B cell (primary cell): ENCODE measurements around the gene TRABD. TPM values are rescaled to one million over a fixed set of nuclear protein-coding genes. Genes with fewer than 3 reads are reported as not detected.

Experiments
- ATAC-seq: fragments of 200-7000 bp; cut with Tn5 transposase; one replicate; pipeline ENCODE4 v1.10.0; 2021; ENCODE audit warnings: low read depth, mild to moderate bottlenecking, moderate number of reproducible peaks, moderate library complexity
- CTCF ChIA-PET: fragments of 350-600 bp; sonication (Branson Sonifier 250); formaldehyde crosslinking; loops from one replicate; lab custom pipeline; 2021; ENCODE audit warnings: antibody characterized with exemption, inconsistent platforms; lab: Charles Lee
- POLR2A ChIA-PET: fragments of 350-600 bp; sonication (Branson Sonifier 250); formaldehyde crosslinking; loops from one replicate; lab custom pipeline; 2021; ENCODE audit warnings: antibody characterized with exemption; lab: Charles Lee
- DNase-seq: peaks from one replicate; pipeline ENCODE4 v3.0.0; 2013
- H2AFZ ChIP-seq: 2 replicates; pipeline ENCODE4 v1.6.1; 2012; ENCODE audit warnings: mild to moderate bottlenecking, low read depth, low read length; ENCODE audit not compliant: insufficient read depth, poor library complexity, severe bottlenecking
- H3K27ac ChIP-seq, 2 donors: 1 replicate in 1 of 2; 2 replicates in 1 of 2; pipeline ENCODE4 v1.5.1; 2012 to 2013; ENCODE audit warnings: low read length in 2 of 2, mild to moderate bottlenecking in 2 of 2, moderate library complexity in 1 of 2
- H3K27me3 ChIP-seq, 4 experiments: fragments of 200-600 bp in 1 of 4; sonication (generic) in 1 of 4; replicated peaks in 1 of 4; 1 replicate in 2 of 4; 2 replicates in 2 of 4; pipeline versions ENCODE4 v1.6.1 to v1.7.0; 2013 to 2016; ENCODE audit warnings: low read length in 3 of 4, mild to moderate bottlenecking in 2 of 4, mixed read lengths in 1 of 4, moderate library complexity in 1 of 4; ENCODE audit not compliant: insufficient read depth in 4 of 4, control insufficient read depth in 3 of 4; ENCODE audit errors: control extremely low read depth in 1 of 4
- H3K36me3 ChIP-seq, 2 experiments: replicated peaks in 1 of 2; 1 replicate in 1 of 2; 2 replicates in 1 of 2; pipeline versions ENCODE4 v1.6.1 to v1.7.1; 2013; ENCODE audit warnings: low read length in 1 of 2; ENCODE audit not compliant: insufficient read depth in 2 of 2, control insufficient read depth in 1 of 2; ENCODE audit errors: control extremely low read depth in 1 of 2, extremely low read depth in 1 of 2
- H3K4me1 ChIP-seq, 2 donors: fragments of 200-600 bp in 1 of 2; sonication (generic) in 1 of 2; 1 replicate in 1 of 2; 2 replicates in 1 of 2; pipeline versions ENCODE4 v1.5.1 to v1.6.1; 2013 to 2017; ENCODE audit warnings: low read length in 2 of 2; ENCODE audit not compliant: control insufficient read depth in 2 of 2, insufficient read depth in 2 of 2
- H3K4me2 ChIP-seq: replicated peaks from 2 replicates; pipeline ENCODE3; 2012; ENCODE audit warnings: mild to moderate bottlenecking, low read depth, low read length; ENCODE audit not compliant: poor library complexity, severe bottlenecking
- H3K4me3 ChIP-seq, 5 experiments: fragments of 200-600 bp in 1 of 5; sonication (generic) in 1 of 5; 1 replicate in 3 of 5; 2 replicates in 2 of 5; pipeline versions ENCODE4 v1.5.1 to v1.7.0; 2011 to 2016; ENCODE audit warnings: low read length in 4 of 5, mild to moderate bottlenecking in 4 of 5, low read depth in 2 of 5, control low read depth in 1 of 5, moderate library complexity in 1 of 5; ENCODE audit not compliant: insufficient read depth in 1 of 5; ENCODE audit errors: control extremely low read depth in 1 of 5, extremely low read depth in 1 of 5
- H3K79me2 ChIP-seq: fragments of 200-600 bp; sonication (generic); one replicate; pipeline ENCODE4 v1.6.0; 2016; ENCODE audit warnings: low read length; ENCODE audit not compliant: control insufficient read depth, insufficient read depth
- H3K9ac ChIP-seq: fragments of 200-600 bp; sonication (generic); 2 replicates; pipeline ENCODE4 v1.6.1; 2017; ENCODE audit warnings: mild to moderate bottlenecking, low read length, moderate library complexity
- H3K9me3 ChIP-seq, 3 donors: one replicate each; pipeline versions ENCODE4 v1.6.1 to v1.7.1; 2013; ENCODE audit warnings: low read length in 2 of 3; ENCODE audit not compliant: control insufficient read depth in 2 of 3, insufficient read depth in 1 of 3; ENCODE audit errors: control extremely low read depth in 1 of 3
- H4K20me1 ChIP-seq: 2 replicates; pipeline ENCODE4 v1.6.0; 2012; ENCODE audit warnings: mild to moderate bottlenecking, low read length; ENCODE audit not compliant: insufficient read depth, control insufficient read depth, poor library complexity, severe bottlenecking
- H3K27ac Mint-ChIP-seq: one replicate; pipeline ENCODE4 v1.8.0; 2021; ENCODE audit warnings: mixed read lengths
- H3K27me3 Mint-ChIP-seq: one replicate; pipeline ENCODE4 v1.8.0; 2021; ENCODE audit warnings: mixed read lengths
- H3K4me1 Mint-ChIP-seq: one replicate; pipeline ENCODE4 v1.8.0; 2021; ENCODE audit warnings: mixed read lengths
- H3K4me3 Mint-ChIP-seq: one replicate; pipeline ENCODE4 v1.8.0; 2021; ENCODE audit warnings: mixed read lengths
- H3K9me3 Mint-ChIP-seq: one replicate; pipeline ENCODE4 v1.8.0; 2022; ENCODE audit warnings: mixed read lengths; ENCODE audit not compliant: insufficient read depth
- CTCF ChIP-seq: fragments of 200-600 bp; IDR thresholded peaks from one replicate; pipeline ENCODE4 v1.8.0; 2022; ENCODE audit warnings: antibody characterized with exemption, mild to moderate bottlenecking
- EZH2 ChIP-seq: IDR thresholded peaks from 2 replicates; pipeline ENCODE4 v1.6.1; 2012; ENCODE audit warnings: borderline replicate concordance, low read depth, mild to moderate bottlenecking, moderate library complexity, low read length; ENCODE audit not compliant: insufficient read depth, poor library complexity, severe bottlenecking
- WGBS: methylation state at CpG from one replicate; pipeline ENCODE4 v1.1.5; 2013; ENCODE audit warnings: missing lambda C conversion rate; ENCODE audit not compliant: insufficient coverage; 5-methylcytosine and 5-hydroxymethylcytosine counted together
- intact Hi-C: fragments of 100-400 bp; cut with micrococcal nuclease; formaldehyde crosslinking; loops from one replicate; pipeline ENCODE4 v1.10.0; 2022
- polyA plus RNA-seq: library from polyadenylated mRNA; depleted of rRNA; stranded (reverse); fragments of >200 nt; gene quantifications from 2 replicates; pipeline ENCODE4 v1.2.3, GENCODE V29; 2012
- total RNA-seq, 2 donors: library from RNA; stranded (reverse); fragments of 120-200 nt in 1 of 2; gene quantifications; 1 replicate in 1 of 2; 2 replicates in 1 of 2; pipeline versions ENCODE4 v1.2.3 to v1.2.4, GENCODE V29; 2013 to 2022

Gene TRABD
- total and polyA plus RNA-seq, 2 donors (not counting 1 experiment from before 2014, with no cell fraction given), result 164 to 200 TPM

GRCh38 chr22:50145721-50146438 is 39.8 kb upstream of the TRABD start:
- peaks cover 7% of the 10 kb centered on the region for H3K4me1 Mint-ChIP-seq
- Histone ChIP-seq H3K27me3 (peaks cover 0 to 3% (median 0%) of the 10 kb centered on the region in 4 experiments), H3K4me2 (no peak overlapping the region), H3K27ac (no peak overlapping the region), H3K79me2 (no peaks in the 10 kb centered on the region), H2AFZ (no peak overlapping the region), H3K9me3 (no peaks in the 10 kb centered on the region), H3K4me3 (no peak overlapping the region), H4K20me1 (no peaks in the 10 kb centered on the region), H3K4me1 (peaks cover 3 to 8% of the 10 kb centered on the region in 2 donors), H3K9ac (no peak overlapping the region), H3K36me3 (no peaks in the 10 kb centered on the region)
- H3K4me3 Mint-ChIP-seq, result no peak overlapping the region
- H3K27ac Mint-ChIP-seq, result no peak overlapping the region
- peaks cover 16% of the 10 kb centered on the region for H3K27me3 Mint-ChIP-seq
- ChIA-PET CTCF (interaction anchor here (5.2 kb wide), 1 partner anchor 67 kb away, joined by 57 read pairs; no protein-coding TSS in a partner anchor), POLR2A (interaction anchor here (0.6 kb wide), 1 partner anchor 40 kb away, joined by 6 read pairs; no protein-coding TSS in a partner anchor)
- WGBS, result 90% methylated on average over 25 of the region's 25 CpGs
- ATAC-seq, result no peak
- H3K9me3 Mint-ChIP-seq, result no peaks in the 10 kb centered on the region
- intact Hi-C loops, result no loop called here
- no peak for TF ChIP-seq EZH2
- TF ChIP-seq CTCF, result no peak
- no peak for DNase-seq
